Astrocyte (in vitro differentiated cells and primary cell): ENCODE data around the gene ZNF621. TPM values are rescaled to one million over a fixed set of nuclear protein-coding genes. Genes with fewer than 3 reads are reported as not detected.

Experiments used
- DNase-seq: peaks from one replicate; pipeline ENCODE4 v3.0.0-alpha.2; 2010; ENCODE audit warnings: low read depth
- FAIRE-seq: peaks from 2 replicates; lab custom pipeline; 2011; peaks lifted over from hg19 to GRCh38; lab: Jason Lieb, UNC
- H2AFZ ChIP-seq: 2 replicates; pipeline ENCODE4 v1.6.0; 2012; ENCODE audit warnings: low read depth, low read length, inconsistent platforms
- H3K27ac ChIP-seq: 2 replicates; pipeline ENCODE4 v1.5.1; 2011; ENCODE audit warnings: low read depth, low read length, inconsistent platforms
- H3K27me3 ChIP-seq: 2 replicates; pipeline ENCODE4 v1.6.0; 2011; ENCODE audit warnings: low read length, inconsistent platforms; ENCODE audit not compliant: insufficient read depth
- H3K36me3 ChIP-seq: 2 replicates; pipeline ENCODE4 v1.5.1; 2011; ENCODE audit warnings: low read length, inconsistent platforms; ENCODE audit not compliant: insufficient read depth
- H3K4me1 ChIP-seq: 2 replicates; pipeline ENCODE4 v1.5.1; 2011; ENCODE audit warnings: low read length, inconsistent platforms; ENCODE audit not compliant: insufficient read depth
- H3K4me2 ChIP-seq: 2 replicates; pipeline ENCODE4 v1.6.0; 2012; ENCODE audit warnings: low read length, inconsistent platforms
- H3K4me3 ChIP-seq: 2 replicates; pipeline ENCODE4 v1.5.1; 2011; ENCODE audit warnings: low read depth, mild to moderate bottlenecking, low read length, inconsistent platforms; ENCODE audit not compliant: insufficient read depth
- H3K79me2 ChIP-seq: 2 replicates; pipeline ENCODE4 v1.6.0; 2012; ENCODE audit warnings: mild to moderate bottlenecking, low read length, inconsistent platforms; ENCODE audit not compliant: insufficient read depth
- H3K9ac ChIP-seq: 2 replicates; pipeline ENCODE4 v1.6.0; 2012; ENCODE audit warnings: mild to moderate bottlenecking, low read length, inconsistent platforms
- H3K9me3 ChIP-seq: 2 replicates; pipeline ENCODE4 v1.5.1; 2012; ENCODE audit warnings: low read depth, mild to moderate bottlenecking, low read length, inconsistent platforms; ENCODE audit not compliant: insufficient read depth
- H4K20me1 ChIP-seq: 2 replicates; pipeline ENCODE4 v1.6.0; 2012; ENCODE audit warnings: low read length, inconsistent platforms; ENCODE audit not compliant: insufficient read depth
- H3K27ac Mint-ChIP-seq: one replicate; pipeline ENCODE4 v1.8.0; 2021; ENCODE audit warnings: mild to moderate bottlenecking, mixed read lengths; ENCODE audit not compliant: unreplicated experiment
- H3K27me3 Mint-ChIP-seq: one replicate; pipeline ENCODE4 v1.8.0; 2021; ENCODE audit warnings: low read depth, mixed read lengths; ENCODE audit not compliant: unreplicated experiment
- H3K36me3 Mint-ChIP-seq: one replicate; pipeline ENCODE4 v1.8.0; 2021; ENCODE audit warnings: low read depth, mixed read lengths; ENCODE audit not compliant: unreplicated experiment
- H3K4me1 Mint-ChIP-seq: one replicate; pipeline ENCODE4 v1.8.0; 2021; ENCODE audit warnings: low read depth, mixed read lengths; ENCODE audit not compliant: unreplicated experiment
- H3K4me3 Mint-ChIP-seq: one replicate; pipeline ENCODE4 v1.8.0; 2021; ENCODE audit warnings: mild to moderate bottlenecking, moderate library complexity, mixed read lengths; ENCODE audit not compliant: unreplicated experiment
- H3K9me3 Mint-ChIP-seq: one replicate; pipeline ENCODE4 v1.8.0; 2021; ENCODE audit warnings: mild to moderate bottlenecking, mixed read lengths; ENCODE audit not compliant: unreplicated experiment
- CTCF ChIP-seq: IDR thresholded peaks from 2 replicates; pipeline ENCODE4 v1.5.1; 2011; ENCODE audit warnings: low read depth, mild to moderate bottlenecking, inconsistent platforms, low read length, moderate library complexity; ENCODE audit not compliant: insufficient read depth
- EZH2 ChIP-seq: IDR thresholded peaks from 2 replicates; pipeline ENCODE4 v1.6.1; 2012; ENCODE audit warnings: mild to moderate bottlenecking, low read length, inconsistent platforms; ENCODE audit not compliant: insufficient read depth
- total RNA-seq: library from RNA; stranded (reverse); gene quantifications from 2 replicates; pipeline ENCODE4 v1.2.1, GENCODE V29; 2021

The ZNF621 gene
- total RNA-seq, 1 donor from 2014 or later = 28.9 TPM

GRCh38 chr3:40521254-40521653 is 3.5 kb upstream of the ZNF621 start:
- Histone ChIP-seq H3K36me3 (no peaks in the 10 kb centered on the region), H3K27ac (no peak overlapping the region), H3K4me1 (peaks cover 23% of the 10 kb centered on the region), H4K20me1 (no peaks in the 10 kb centered on the region), H3K9me3 (no peaks in the 10 kb centered on the region), H3K9ac (no peak overlapping the region), H3K4me3 (no peak overlapping the region), H3K4me2 (no peak overlapping the region), H3K27me3 (no peaks in the 10 kb centered on the region), H3K79me2 (peaks cover 11% of the 10 kb centered on the region), H2AFZ (no peak overlapping the region)
- TF ChIP-seq CTCF (no peak), EZH2 (no peak)
- DNase-seq = no peak
- Mint-ChIP-seq H3K27me3 (no peaks in the 10 kb centered on the region), H3K36me3 (peaks cover 2% of the 10 kb centered on the region), H3K4me1 (peaks cover 11% of the 10 kb centered on the region), H3K4me3 (no peak overlapping the region), H3K27ac (no peak overlapping the region), H3K9me3 (no peaks in the 10 kb centered on the region)
- no peak for FAIRE-seq

- H2AFZ ChIP-seq = no peak overlapping the region
- peak overlapping the region; percentile 97 for H3K4me3 Mint-ChIP-seq
- no peak for TF ChIP-seq CTCF
- TF ChIP-seq EZH2 = no peak
- H3K4me3 ChIP-seq = no peak overlapping the region
- DNase-seq = no peak
- no peaks in the 10 kb centered on the region for H3K27me3 ChIP-seq
- peaks cover 7% of the 10 kb centered on the region for H3K4me1 Mint-ChIP-seq
- H4K20me1 ChIP-seq = no peaks in the 10 kb centered on the region
- no peak overlapping the region for H3K9ac ChIP-seq
- peak overlapping the region; percentile 96 for H3K4me2 ChIP-seq
- peaks cover 15% of the 10 kb centered on the region for H3K4me1 ChIP-seq
- H3K36me3 ChIP-seq = peaks cover 5% of the 10 kb centered on the region
- H3K9me3 ChIP-seq = no peaks in the 10 kb centered on the region
- no peak for FAIRE-seq
- H3K27ac ChIP-seq = no peak overlapping the region
- peaks cover 15% of the 10 kb centered on the region for H3K36me3 Mint-ChIP-seq
- H3K27me3 Mint-ChIP-seq = no peaks in the 10 kb centered on the region
- peaks cover 23% of the 10 kb centered on the region for H3K79me2 ChIP-seq
- peak overlapping the region; percentile 88 for H3K27ac Mint-ChIP-seq
- peaks cover 3% of the 10 kb centered on the region for H3K9me3 Mint-ChIP-seq
Measured at GRCh38 chr3:40523781-40524180, 979 bp upstream of the ZNF621 start.

DNA sequence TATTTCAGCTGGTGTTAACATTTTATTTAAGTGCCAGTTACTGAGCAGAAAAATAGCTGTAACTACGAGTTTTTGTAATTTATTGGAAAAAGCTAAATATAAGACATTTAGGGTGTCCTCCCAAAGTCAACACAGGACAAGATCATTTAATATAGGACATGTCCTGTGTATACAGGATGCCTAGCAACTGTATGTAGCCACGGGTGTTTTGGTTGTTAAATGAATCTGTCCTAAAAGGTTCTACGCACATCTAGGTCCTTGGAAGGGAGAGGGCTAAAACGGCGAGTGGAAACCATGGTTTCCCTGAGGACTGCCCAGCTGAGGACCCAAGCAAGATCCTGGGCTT is 565 bp upstream of the ZNF621 start:
- no peak for FAIRE-seq

More for the DNA sequence above, 565 bp upstream of the ZNF621 start:
- Histone ChIP-seq H4K20me1 (no peaks in the 10 kb centered on the region), H3K9ac (peak overlapping the region; percentile 93), H3K36me3 (peaks cover 5% of the 10 kb centered on the region), H3K4me3 (peak overlapping the region; percentile 86), H3K79me2 (peaks cover 26% of the 10 kb centered on the region), H2AFZ (peak overlapping the region; percentile 100), H3K9me3 (no peaks in the 10 kb centered on the region), H3K4me1 (peaks cover 15% of the 10 kb centered on the region), H3K27ac (peak overlapping the region; percentile 87), H3K27me3 (no peaks in the 10 kb centered on the region), H3K4me2 (peak overlapping the region; percentile 96)
- H3K36me3 Mint-ChIP-seq = peaks cover 19% of the 10 kb centered on the region
- no peaks in the 10 kb centered on the region for H3K27me3 Mint-ChIP-seq
- H3K4me3 Mint-ChIP-seq = peak overlapping the region; percentile 97
- no peak for DNase-seq
- peaks cover 7% of the 10 kb centered on the region for H3K4me1 Mint-ChIP-seq
- peak overlapping the region; percentile 88 for H3K27ac Mint-ChIP-seq
- TF ChIP-seq CTCF (no peak), EZH2 (no peak)
- peaks cover 3% of the 10 kb centered on the region for H3K9me3 Mint-ChIP-seq
